Pancreas (tissue), 10 donors: Measurements from ENCODE around the gene SETD7. TPM values are rescaled to one million over a fixed set of nuclear protein-coding genes. Genes with fewer than 3 reads are reported as not detected.

Experiments used
- ATAC-seq, 4 donors: fragments of 200-7000 bp; cut with Tn5 transposase; one replicate each; pipeline versions ENCODE4 v1.8.0 to v1.9.1; 2020; ENCODE audit warnings: mild to moderate bottlenecking in 4 of 4, moderate library complexity in 4 of 4
- DNase-seq, 6 donors: peaks; one replicate each; pipeline ENCODE4 v3.0.0-alpha.2; 2020
- FAIRE-seq: peaks from 2 replicates; lab custom pipeline; 2012; peaks lifted over from hg19 to GRCh38; lab: Jason Lieb, UNC
- H3K27ac ChIP-seq, 4 donors: fragments of 200-600 bp; sonication (generic); 1 replicate in 3 of 4; 2 replicates in 1 of 4; pipeline versions ENCODE4 v1.5.0 to v1.8.0; 2020
- H3K27me3 ChIP-seq, 4 donors: fragments of 200-600 bp; one replicate each; pipeline ENCODE4 v1.8.0; 2021
- H3K36me3 ChIP-seq, 3 donors: fragments of 200-600 bp; sonication (generic) in 1 of 3; one replicate each; pipeline versions ENCODE4 v1.5.0 to v1.8.0; 2020 to 2021
- H3K4me1 ChIP-seq, 3 donors: fragments of 200-600 bp; one replicate each; pipeline ENCODE4 v1.8.0; 2021
- H3K4me3 ChIP-seq, 4 donors: fragments of 200-600 bp; sonication (generic) in 2 of 4; one replicate each; pipeline versions ENCODE4 v1.5.0 to v1.8.0; 2020 to 2021
- H3K9me3 ChIP-seq, 4 donors: fragments of 200-600 bp; one replicate each; pipeline ENCODE4 v1.8.0; 2021
- WGBS, 2 donors: extraction: QIAGEN DNeasy Blood & Tissue Kit; methylation state at CpG; one replicate each; pipeline ENCODE4 v1.1.7; 2013; 5-methylcytosine and 5-hydroxymethylcytosine counted together
- intact Hi-C, 3 donors: fragments of 100-400 bp; cut with DNase I; formaldehyde crosslinking; loops; one replicate each; pipeline versions ENCODE4 v1.11.1 to v1.14.2; 2022
- polyA plus RNA-seq, 2 donors: library from polyadenylated mRNA; stranded (reverse); fragments of 200-250 nt; gene quantifications; one replicate each; pipeline ENCODE4 v1.2.3, GENCODE V29; 2013
- total RNA-seq, 6 donors: library from RNA; stranded (reverse); fragmentation: NEBNext Ultra II Directional in 4 of 6; extraction: Animal tissue kit (Norgen Biotek cat#: 25700) in 4 of 6; gene quantifications; one replicate each; pipeline versions ENCODE4 v1.2.1 to v1.2.4, GENCODE V29; 2021 to 2023
- TF ChIP-seq, protein P1 (sequence below), 4 donors: fragments of 200-600 bp; sonication (generic) in 3 of 4; IDR thresholded peaks; one replicate each; pipeline versions ENCODE4 v1.5.0 to v1.8.0; 2021; ENCODE audit warnings: antibody characterized with exemption in 4 of 4
- donor health status: healthy with polysubstance abuse.
- donor health status: DM: no; HTN: no; CAD: no; lungs with moderate emphysema.
- donor health status: DM: no; HTN: no; CAD: no.
- donor health status: control.
- donor health status: control.
- donor health status: Bipolar disorder and iron deficiency.
- donor health status: DM: yes; HTN: yes; CAD: no.
- donor health status: DM: no; HTN: no; CAD: no.
- donor health status: DM: no; HTN: no; CAD: no.
- donor health status: DM: yes; HTN: yes; CAD: no.

SETD7 gene
- total and polyA plus RNA-seq, 8 donors = 7.1 to 25.1 (median 15.8) TPM

DNA sequence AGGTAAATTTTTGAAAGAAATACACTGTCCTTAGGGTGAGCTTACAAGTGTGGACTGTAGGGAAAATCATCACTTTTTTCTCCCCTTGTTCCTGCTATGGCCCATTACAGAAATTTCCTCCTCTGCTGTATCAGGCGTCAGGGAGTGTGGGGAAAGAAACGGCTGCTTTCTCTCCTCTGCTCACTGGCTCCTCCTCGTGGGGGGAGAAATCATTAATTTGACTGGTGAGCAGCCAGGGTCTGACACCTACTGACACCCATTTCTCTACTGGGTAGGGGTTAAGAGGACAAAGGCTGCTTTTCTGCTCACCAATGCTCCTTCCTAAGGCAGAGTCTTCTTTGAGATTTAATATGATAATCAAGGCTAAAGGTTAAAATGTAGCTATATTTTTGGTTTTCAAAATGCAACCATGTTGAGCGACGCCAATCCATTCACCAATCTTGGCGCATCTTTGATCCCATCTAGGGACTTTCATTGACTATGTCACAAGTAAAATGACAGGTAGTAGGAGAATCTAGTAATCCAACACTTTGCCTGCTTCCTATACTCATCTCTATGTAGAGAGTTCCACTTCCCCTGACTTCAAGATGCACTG, 25.1 kb downstream of the SETD7 start:
- intact Hi-C loops = no loop called here
- TF ChIP-seq, protein P1, sequence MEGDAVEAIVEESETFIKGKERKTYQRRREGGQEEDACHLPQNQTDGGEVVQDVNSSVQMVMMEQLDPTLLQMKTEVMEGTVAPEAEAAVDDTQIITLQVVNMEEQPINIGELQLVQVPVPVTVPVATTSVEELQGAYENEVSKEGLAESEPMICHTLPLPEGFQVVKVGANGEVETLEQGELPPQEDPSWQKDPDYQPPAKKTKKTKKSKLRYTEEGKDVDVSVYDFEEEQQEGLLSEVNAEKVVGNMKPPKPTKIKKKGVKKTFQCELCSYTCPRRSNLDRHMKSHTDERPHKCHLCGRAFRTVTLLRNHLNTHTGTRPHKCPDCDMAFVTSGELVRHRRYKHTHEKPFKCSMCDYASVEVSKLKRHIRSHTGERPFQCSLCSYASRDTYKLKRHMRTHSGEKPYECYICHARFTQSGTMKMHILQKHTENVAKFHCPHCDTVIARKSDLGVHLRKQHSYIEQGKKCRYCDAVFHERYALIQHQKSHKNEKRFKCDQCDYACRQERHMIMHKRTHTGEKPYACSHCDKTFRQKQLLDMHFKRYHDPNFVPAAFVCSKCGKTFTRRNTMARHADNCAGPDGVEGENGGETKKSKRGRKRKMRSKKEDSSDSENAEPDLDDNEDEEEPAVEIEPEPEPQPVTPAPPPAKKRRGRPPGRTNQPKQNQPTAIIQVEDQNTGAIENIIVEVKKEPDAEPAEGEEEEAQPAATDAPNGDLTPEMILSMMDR (IDR thresholded peaks at IDR 0.05) = peak; percentile 22 to 38 (median 36)
- 50 to 53% methylated on average over 6 of the region's 6 CpGs for WGBS, 2 donors
- H3K4me1 ChIP-seq = peaks cover 4 to 19% (median 10%) of the 10 kb centered on the region in 3 donors
- no peaks in the 10 kb centered on the region for H3K9me3 ChIP-seq
- H3K27ac ChIP-seq = no peak overlapping the region
- H3K4me3 ChIP-seq = no peak overlapping the region
- peaks cover 0 to 9% (median 0%) of the 10 kb centered on the region in 3 donors for H3K36me3 ChIP-seq
- no peaks in the 10 kb centered on the region for H3K27me3 ChIP-seq
- ATAC-seq (peak; percentile 61 to 88 (median 75)), FAIRE-seq (no peak), DNase-seq (peak in 4 of 6 donors; percentile 39 to 65 (median 48))

DNA sequence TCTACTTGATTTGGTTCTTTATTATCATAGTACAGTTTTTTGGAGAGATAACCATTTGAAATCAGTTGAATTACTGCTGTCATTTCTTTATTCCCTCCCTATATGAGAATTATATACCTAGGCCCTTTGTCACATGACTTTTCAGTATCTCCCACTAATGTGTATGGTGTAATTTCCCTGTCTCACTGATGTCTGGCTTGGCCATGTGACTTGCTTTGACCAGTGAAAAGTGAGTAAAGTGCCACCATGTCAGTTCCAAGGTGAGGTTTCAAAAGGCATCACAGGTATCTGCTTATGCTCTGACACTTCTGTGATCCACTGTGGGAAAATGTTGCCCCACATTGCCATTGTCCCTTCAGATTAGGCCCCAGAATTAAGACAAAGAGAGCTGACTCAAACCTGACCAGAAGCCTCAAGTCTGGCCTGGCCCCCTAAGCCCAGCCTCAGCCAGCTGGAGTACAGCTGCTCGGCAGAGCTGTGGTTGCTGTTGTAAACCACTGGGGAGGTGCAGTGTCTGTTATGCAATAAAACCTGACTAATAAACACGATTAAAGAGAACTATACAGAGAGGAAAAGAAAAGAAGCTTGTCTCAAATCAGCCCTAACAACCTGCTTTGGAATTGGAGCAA, 27.5 kb downstream of the SETD7 start:
- no peaks in the 10 kb centered on the region for H3K4me1 ChIP-seq
- TF ChIP-seq, protein P1 (IDR thresholded peaks at IDR 0.05) = no peak
- FAIRE-seq (no peak), ATAC-seq (peak in 3 of 4 donors; percentile 63 to 67 (median 64)), DNase-seq (no peak)
- no peak overlapping the region for H3K27ac ChIP-seq
- no peaks in the 10 kb centered on the region for H3K27me3 ChIP-seq
- peaks cover 0 to 19% (median 0%) of the 10 kb centered on the region in 3 donors for H3K36me3 ChIP-seq
- 71 to 82% methylated on average over 2 of the region's 2 CpGs for WGBS, 2 donors
- intact Hi-C loops = no loop called here
- no peaks in the 10 kb centered on the region for H3K9me3 ChIP-seq
- no peak overlapping the region for H3K4me3 ChIP-seq

DNA sequence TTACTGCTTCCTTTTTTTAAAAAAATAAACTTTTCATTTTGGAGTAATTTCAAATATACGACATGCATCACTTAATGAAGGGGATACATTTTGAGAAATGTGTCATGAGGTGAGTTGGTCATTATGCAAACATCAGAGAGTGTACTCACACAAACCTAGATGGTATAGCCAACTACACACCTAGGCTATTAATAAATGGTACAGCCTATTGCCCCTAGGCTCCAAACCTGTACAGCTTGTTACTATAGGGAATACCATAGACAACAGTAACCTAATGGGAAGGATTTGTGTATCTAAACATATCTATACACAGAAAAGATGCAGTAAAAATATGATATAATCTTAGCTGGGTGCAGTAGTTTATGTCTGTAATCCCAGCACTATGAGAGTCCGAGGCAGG, 29.1 kb downstream of the SETD7 start:
- ATAC-seq = no peak
- FAIRE-seq = no peak
- no peaks in the 10 kb centered on the region for H3K9me3 ChIP-seq
- H3K27ac ChIP-seq = no peak overlapping the region
- H3K36me3 ChIP-seq = peaks cover 0 to 25% (median 0%) of the 10 kb centered on the region in 3 donors
- no peak for DNase-seq
- intact Hi-C loops = no loop called here
- no peaks in the 10 kb centered on the region for H3K4me1 ChIP-seq
- WGBS, 2 donors = 95% methylated on average over 2 of the region's 2 CpGs
- no peaks in the 10 kb centered on the region for H3K27me3 ChIP-seq
- TF ChIP-seq, protein P1 (IDR thresholded peaks at IDR 0.05) = no peak
- no peak overlapping the region for H3K4me3 ChIP-seq

DNA sequence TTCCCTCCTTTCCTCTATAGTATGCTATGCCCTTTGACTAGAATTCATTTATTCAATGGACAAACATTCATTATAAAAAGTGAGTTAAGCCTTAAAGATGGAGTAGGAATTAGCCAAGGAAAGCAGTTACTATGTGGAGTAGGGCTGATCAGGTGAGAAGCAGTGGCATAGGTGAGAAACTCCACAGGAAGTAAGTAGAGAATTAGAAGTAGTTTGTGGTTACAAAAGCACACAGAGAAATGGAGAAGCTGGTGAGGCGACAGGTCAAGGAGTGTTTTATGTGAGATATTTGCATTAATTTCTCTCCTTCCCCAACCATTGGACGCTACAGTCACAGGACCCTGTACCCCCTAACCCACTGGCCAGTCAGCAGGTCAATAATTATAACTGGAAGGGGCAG, 30.6 kb downstream of the SETD7 start:
- peaks cover 0 to 39% (median 0%) of the 10 kb centered on the region in 3 donors for H3K36me3 ChIP-seq
- H3K4me1 ChIP-seq = no peaks in the 10 kb centered on the region
- H3K27ac ChIP-seq = no peak overlapping the region
- DNase-seq = no peak
- WGBS, 2 donors = 39 to 40% methylated on average over 2 of the region's 2 CpGs
- TF ChIP-seq, protein P1 (IDR thresholded peaks at IDR 0.05) = no peak
- ATAC-seq = no peak
- H3K27me3 ChIP-seq = no peaks in the 10 kb centered on the region
- intact Hi-C loops = no loop called here
- FAIRE-seq = no peak
- no peak overlapping the region for H3K4me3 ChIP-seq
- H3K9me3 ChIP-seq = no peaks in the 10 kb centered on the region
